HFFc6 (cell line): Measurements from ENCODE around the gene SEPHS1. TPM values are rescaled to one million over a fixed set of nuclear protein-coding genes. Genes with fewer than 3 reads are reported as not detected.
A peak's percentile ranks its signal among the peaks of the same experiment; 100 is the strongest.

Experiments
- DNase-seq: peaks from one replicate; pipeline ENCODE4 v3.0.0-alpha.2; 2018
- H3K27ac Mint-ChIP-seq: 2 replicates; pipeline ENCODE4 v1.8.0; 2020; ENCODE audit warnings: mild to moderate bottlenecking, mixed read lengths
- H3K27me3 Mint-ChIP-seq: 2 replicates; pipeline ENCODE4 v1.8.0; 2021; ENCODE audit warnings: mild to moderate bottlenecking, moderate library complexity, mixed read lengths; ENCODE audit not compliant: insufficient read depth
- H3K36me3 Mint-ChIP-seq: 2 replicates; pipeline ENCODE4 v1.8.0; 2021; ENCODE audit warnings: low read depth, mixed read lengths
- H3K4me1 Mint-ChIP-seq: 2 replicates; pipeline ENCODE4 v1.8.0; 2020; ENCODE audit warnings: low read depth, mixed read lengths
- H3K4me3 Mint-ChIP-seq: 2 replicates; pipeline ENCODE4 v1.8.0; 2020; ENCODE audit warnings: mild to moderate bottlenecking, moderate library complexity, mixed read lengths
- H3K9me3 Mint-ChIP-seq: 2 replicates; pipeline ENCODE4 v1.8.0; 2020; ENCODE audit warnings: mild to moderate bottlenecking, mixed read lengths
- total RNA-seq, 6 experiments: library from RNA; stranded (reverse); fragmentation: NEBNext Ultra II Directional; extraction: Animal tissue kit (Norgen Biotek cat#: 25700); gene quantifications; 2 replicates in 1 of 6; 3 replicates in 5 of 6; pipeline ENCODE4 v1.2.3, GENCODE V29; 2021
- TF ChIP-seq, protein P1 (sequence below): fragments of 200-600 bp; sonication (generic); IDR thresholded peaks from 2 replicates; pipeline ENCODE4 v1.5.0; 2021; ENCODE audit warnings: antibody characterized with exemption, mild to moderate bottlenecking

The SEPHS1 gene
- total RNA-seq, 6 experiments from 2014 or later, result 34.1 to 49.3 (median 40.5) TPM

DNA sequence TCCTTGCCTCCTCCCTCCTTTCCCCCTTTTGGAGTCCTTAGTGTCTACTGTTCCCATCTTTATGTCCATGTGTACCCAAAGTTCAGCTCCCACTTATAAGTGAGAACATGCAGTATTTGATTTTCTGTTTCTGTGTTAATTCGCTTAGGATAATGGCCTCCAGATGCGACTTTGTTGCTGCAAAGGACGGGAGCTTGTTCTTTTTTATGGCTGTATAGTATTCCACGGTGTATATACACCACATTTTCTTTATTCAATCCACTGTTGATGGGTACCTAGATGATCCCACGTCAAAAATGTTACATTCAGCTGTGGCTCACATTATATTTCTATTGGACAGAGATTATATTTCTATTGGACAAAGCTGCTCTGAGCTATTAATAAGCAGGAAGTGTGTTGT, 24.4 kb upstream of the SEPHS1 start:
- DNase-seq, result no peak
- TF ChIP-seq, protein P1, sequence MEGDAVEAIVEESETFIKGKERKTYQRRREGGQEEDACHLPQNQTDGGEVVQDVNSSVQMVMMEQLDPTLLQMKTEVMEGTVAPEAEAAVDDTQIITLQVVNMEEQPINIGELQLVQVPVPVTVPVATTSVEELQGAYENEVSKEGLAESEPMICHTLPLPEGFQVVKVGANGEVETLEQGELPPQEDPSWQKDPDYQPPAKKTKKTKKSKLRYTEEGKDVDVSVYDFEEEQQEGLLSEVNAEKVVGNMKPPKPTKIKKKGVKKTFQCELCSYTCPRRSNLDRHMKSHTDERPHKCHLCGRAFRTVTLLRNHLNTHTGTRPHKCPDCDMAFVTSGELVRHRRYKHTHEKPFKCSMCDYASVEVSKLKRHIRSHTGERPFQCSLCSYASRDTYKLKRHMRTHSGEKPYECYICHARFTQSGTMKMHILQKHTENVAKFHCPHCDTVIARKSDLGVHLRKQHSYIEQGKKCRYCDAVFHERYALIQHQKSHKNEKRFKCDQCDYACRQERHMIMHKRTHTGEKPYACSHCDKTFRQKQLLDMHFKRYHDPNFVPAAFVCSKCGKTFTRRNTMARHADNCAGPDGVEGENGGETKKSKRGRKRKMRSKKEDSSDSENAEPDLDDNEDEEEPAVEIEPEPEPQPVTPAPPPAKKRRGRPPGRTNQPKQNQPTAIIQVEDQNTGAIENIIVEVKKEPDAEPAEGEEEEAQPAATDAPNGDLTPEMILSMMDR, result no peak
- peaks cover 13% of the 10 kb centered on the region for H3K27me3 Mint-ChIP-seq
- H3K4me3 Mint-ChIP-seq, result no peak overlapping the region
- no peaks in the 10 kb centered on the region for H3K9me3 Mint-ChIP-seq
- H3K36me3 Mint-ChIP-seq, result no peaks in the 10 kb centered on the region
- no peak overlapping the region for H3K27ac Mint-ChIP-seq
- no peaks in the 10 kb centered on the region for H3K4me1 Mint-ChIP-seq

DNA sequence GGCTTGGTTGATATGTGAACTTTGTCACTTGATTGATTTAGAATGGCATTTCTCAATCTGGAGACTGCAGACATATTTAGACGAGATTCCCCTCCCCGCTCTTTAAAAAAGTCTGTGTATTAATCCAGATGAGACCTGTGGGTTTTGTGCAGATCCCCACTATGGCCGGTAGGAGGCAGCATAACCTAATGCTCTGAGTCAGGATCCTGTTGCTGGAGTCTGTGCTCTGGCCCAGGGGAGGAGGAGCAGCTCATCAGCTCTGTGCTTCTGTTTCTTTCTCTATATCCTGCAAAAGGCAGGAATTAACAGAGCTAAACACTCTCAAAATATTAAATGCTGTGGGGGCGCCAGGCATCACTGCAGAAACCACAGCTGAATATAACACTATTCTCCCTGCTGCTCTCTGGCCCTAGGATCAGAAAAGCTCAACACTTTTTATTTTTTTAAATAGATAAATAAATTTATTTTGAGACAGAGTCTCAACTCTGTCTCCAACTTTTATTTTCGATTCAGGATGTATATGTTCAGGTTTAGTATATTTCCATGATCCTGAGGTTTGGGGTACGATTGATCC, 23.9 kb upstream of the SEPHS1 start:
- peaks cover 13% of the 10 kb centered on the region for H3K27me3 Mint-ChIP-seq
- H3K27ac Mint-ChIP-seq, result no peak overlapping the region
- no peaks in the 10 kb centered on the region for H3K36me3 Mint-ChIP-seq
- H3K9me3 Mint-ChIP-seq, result no peaks in the 10 kb centered on the region
- H3K4me3 Mint-ChIP-seq, result no peak overlapping the region
- H3K4me1 Mint-ChIP-seq, result no peaks in the 10 kb centered on the region
- peak; percentile 77 for DNase-seq
- TF ChIP-seq, protein P1, result peak; percentile 85

DNA sequence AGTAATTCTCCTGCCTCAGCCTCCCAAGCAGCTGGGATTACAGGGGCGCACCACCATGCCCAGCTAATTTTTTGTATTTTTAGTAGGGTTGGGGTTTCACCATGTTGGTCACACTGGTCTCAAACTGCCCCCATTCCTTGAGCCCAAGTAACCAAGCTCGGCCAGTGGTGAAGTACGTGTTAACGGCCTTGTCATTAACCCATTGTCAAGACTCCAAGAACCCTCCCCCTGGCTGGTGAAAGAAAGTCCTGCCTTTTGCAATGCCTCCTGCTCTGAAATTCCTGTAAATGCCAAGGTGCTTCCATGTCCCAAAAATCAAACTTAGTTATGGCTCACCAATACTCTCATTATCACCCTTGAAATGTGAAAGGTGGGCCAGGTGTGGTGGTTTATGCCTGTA, 18.8 kb upstream of the SEPHS1 start:
- Mint-ChIP-seq H3K36me3 (no peaks in the 10 kb centered on the region), H3K27me3 (peaks cover 6% of the 10 kb centered on the region), H3K27ac (no peak overlapping the region), H3K4me1 (no peaks in the 10 kb centered on the region), H3K4me3 (no peak overlapping the region), H3K9me3 (no peaks in the 10 kb centered on the region)
- TF ChIP-seq, protein P1, result no peak
- DNase-seq, result no peak

DNA sequence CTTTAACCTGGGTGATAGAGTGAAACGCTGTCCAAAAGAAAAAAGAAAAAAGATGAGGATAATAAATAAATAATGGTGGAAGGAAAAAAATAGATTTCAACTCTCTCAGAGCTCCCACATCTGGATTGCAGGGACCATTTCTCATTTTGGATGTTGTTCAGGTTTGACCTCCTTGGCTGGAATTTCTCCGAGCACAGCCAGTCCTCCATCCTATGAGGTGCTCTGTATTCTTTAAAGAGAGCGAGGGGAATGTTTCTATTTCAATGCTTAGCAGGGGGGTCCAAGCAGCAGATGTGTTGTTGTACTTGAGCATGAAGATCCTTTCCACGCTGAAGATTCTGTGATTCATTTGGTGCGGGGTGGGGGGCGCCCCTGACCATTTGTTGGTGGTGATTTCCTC, 17.7 kb upstream of the SEPHS1 start:
- Mint-ChIP-seq H3K27ac (no peak overlapping the region), H3K4me1 (no peaks in the 10 kb centered on the region), H3K4me3 (no peak overlapping the region), H3K9me3 (no peaks in the 10 kb centered on the region), H3K36me3 (no peaks in the 10 kb centered on the region), H3K27me3 (peaks cover 7% of the 10 kb centered on the region)
- TF ChIP-seq, protein P1, result no peak
- no peak for DNase-seq

DNA sequence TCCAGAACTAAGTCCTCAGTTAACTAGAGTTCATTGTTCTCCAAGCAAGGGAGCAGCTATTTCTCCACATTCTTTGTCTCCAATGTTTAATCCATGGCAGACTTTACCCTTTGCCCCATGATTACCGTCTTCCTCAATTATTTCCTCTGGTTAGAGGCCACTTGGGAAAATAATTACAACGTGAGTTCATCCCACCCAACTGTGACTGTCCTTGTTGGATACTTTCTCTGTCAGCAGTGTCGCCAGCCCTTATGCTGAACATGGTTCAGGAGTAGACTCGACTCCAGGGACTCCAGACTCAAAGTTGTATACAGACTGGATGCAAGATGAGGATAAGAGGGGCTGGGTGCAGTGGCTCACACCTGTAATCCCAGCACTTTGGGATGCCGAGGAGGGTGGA, 17.1 kb upstream of the SEPHS1 start:
- TF ChIP-seq, protein P1, result no peak
- Mint-ChIP-seq H3K27ac (no peak overlapping the region), H3K36me3 (no peaks in the 10 kb centered on the region), H3K4me1 (no peaks in the 10 kb centered on the region), H3K4me3 (no peak overlapping the region), H3K27me3 (peaks cover 7% of the 10 kb centered on the region), H3K9me3 (no peaks in the 10 kb centered on the region)
- DNase-seq, result no peak

DNA sequence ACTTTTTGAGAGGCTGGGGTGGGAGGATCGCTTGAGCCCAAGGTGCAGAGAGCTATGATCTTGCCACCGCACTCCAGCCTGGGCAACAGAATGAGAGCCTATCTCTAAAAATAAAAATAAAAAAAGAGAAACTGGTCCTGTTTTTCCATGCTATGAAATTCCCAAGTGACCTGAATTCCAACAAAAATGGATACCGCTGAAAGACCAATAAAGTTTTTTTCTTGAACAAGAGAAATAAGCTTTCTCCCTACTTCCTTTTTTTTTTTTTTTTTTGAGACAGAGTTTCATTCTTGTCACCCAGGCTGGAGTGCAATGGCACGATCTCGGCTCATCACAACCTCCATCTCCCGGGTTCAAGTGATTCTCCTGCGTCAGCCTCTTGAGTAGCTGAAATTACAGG, 12.5 kb upstream of the SEPHS1 start:
- Mint-ChIP-seq H3K27me3 (peaks cover 15% of the 10 kb centered on the region), H3K4me1 (no peaks in the 10 kb centered on the region), H3K27ac (no peak overlapping the region), H3K36me3 (no peaks in the 10 kb centered on the region), H3K4me3 (no peak overlapping the region), H3K9me3 (no peaks in the 10 kb centered on the region)
- DNase-seq, result no peak
- TF ChIP-seq, protein P1, result no peak
